ENCODE data around the gene RBM28. TPM values are rescaled to one million over a fixed set of nuclear protein-coding genes. Genes with fewer than 3 reads are reported as not detected.

Gene RBM28
- total and polyA plus RNA-seq, 10 of the 15 experiments (the other 5 are each of a cell fraction or from before 2014, with no cell fraction given), result 14.3 to 50.4 (median 32.8) TPM

DNA sequence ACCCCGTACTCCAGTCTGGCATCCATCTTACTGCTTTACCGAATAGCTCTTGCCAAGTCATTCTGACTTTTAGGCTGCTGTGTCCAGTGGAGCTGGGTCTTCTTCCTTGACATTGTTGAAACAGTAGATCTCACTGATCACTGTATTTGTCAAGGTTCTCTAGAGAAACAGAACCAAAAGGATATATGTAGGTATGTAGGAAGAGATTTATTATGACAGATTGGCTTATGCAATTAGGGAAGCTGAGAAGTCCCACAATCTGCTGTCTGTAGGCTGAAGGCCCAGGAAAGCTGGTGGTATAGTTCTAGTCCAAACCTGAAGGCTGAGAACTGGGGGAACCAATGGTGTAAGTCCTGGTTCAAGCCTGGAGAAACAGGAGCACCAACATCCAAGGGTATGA is 29.9 kb upstream of the RBM28 start:
- FAIRE-seq (no peak), ATAC-seq (no peak), DNase-seq (ENCODE audit: low read depth, low spot score) (no peak)
- 82% methylated on average over 2 of the region's 2 CpGs for WGBS (ENCODE audit: insufficient coverage, insufficient replicate concordance, low lambda C conversion rate, missing lambda C conversion rate)
- BruUV-seq (replicated peaks), result no TSS peak
- ChIA-PET POLR2A (no interaction called here), CTCF (interaction anchor here (0.6 to 2.5 kb wide), 6 partner anchors 7 to 51 kb away, joined by 3 to 15 read pairs (median 4); no protein-coding TSS in a partner anchor), RAD21 (ENCODE audit: unreplicated experiment) (interaction anchor here (0.6 kb wide), 1 partner anchor 14 kb away, joined by 3 read pairs; no protein-coding TSS in a partner anchor), SMC1A (ENCODE audit: uncharacterized antibody, unreplicated experiment) (no interaction called here)
- in situ Hi-C loops (cut with MboI) (no loop called here), intact Hi-C loops (cut with micrococcal nuclease; ENCODE audit: unreplicated experiment) (no loop called here)
- Histone ChIP-seq H3K4me3 (no peak overlapping the region), H3K9me3 (replicated peaks; ENCODE audit: control insufficient read depth, insufficient read depth, low read length) (no peaks in the 10 kb centered on the region), H2AFZ (ENCODE audit: control insufficient read depth, low read depth, low read length) (no peak overlapping the region), H4K20me1 (ENCODE audit: control insufficient read depth, insufficient read depth) (no peaks in the 10 kb centered on the region), H3K27ac (ENCODE audit: control insufficient read depth, insufficient read depth) (no peak overlapping the region), H3K27me3 (replicated peaks in 1 of 2; ENCODE audit: control insufficient read depth in 2 of 2, insufficient read depth in 2 of 2, low read length in 1 of 2) (no peaks in the 10 kb centered on the region), H3K4me1 (ENCODE audit: control insufficient read depth, insufficient read depth, low read length) (no peaks in the 10 kb centered on the region), H3K36me3 (ENCODE audit: control insufficient read depth in 2 of 2, insufficient read depth in 2 of 2, low read length in 1 of 2) (no peaks in the 10 kb centered on the region), H3K79me2 (ENCODE audit: control insufficient read depth, insufficient read depth, low read length) (no peaks in the 10 kb centered on the region), H3K9ac (ENCODE audit: control insufficient read depth, insufficient read depth, low read length) (no peak overlapping the region), H3K4me2 (ENCODE audit: control insufficient read depth, insufficient read depth) (no peak overlapping the region)
- TF ChIP-seq ASH2L (IDR thresholded peaks at IDR 0.05; ENCODE audit: borderline replicate concordance, low read depth), result no peak
- no peak for TF ChIP-seq NR2C1 (IDR thresholded peaks at IDR 0.05)
- no peak for TF ChIP-seq MEF2A (IDR thresholded peaks at IDR 0.05; ENCODE audit: insufficient read depth, low read depth, low read length)
- TF ChIP-seq YBX1 (IDR thresholded peaks at IDR 0.05), result no peak
- no peak for TF ChIP-seq WRNIP1 (IDR thresholded peaks at IDR 0.05; ENCODE audit: borderline replicate concordance, low read depth, low read length)
- TF ChIP-seq, protein P1, sequence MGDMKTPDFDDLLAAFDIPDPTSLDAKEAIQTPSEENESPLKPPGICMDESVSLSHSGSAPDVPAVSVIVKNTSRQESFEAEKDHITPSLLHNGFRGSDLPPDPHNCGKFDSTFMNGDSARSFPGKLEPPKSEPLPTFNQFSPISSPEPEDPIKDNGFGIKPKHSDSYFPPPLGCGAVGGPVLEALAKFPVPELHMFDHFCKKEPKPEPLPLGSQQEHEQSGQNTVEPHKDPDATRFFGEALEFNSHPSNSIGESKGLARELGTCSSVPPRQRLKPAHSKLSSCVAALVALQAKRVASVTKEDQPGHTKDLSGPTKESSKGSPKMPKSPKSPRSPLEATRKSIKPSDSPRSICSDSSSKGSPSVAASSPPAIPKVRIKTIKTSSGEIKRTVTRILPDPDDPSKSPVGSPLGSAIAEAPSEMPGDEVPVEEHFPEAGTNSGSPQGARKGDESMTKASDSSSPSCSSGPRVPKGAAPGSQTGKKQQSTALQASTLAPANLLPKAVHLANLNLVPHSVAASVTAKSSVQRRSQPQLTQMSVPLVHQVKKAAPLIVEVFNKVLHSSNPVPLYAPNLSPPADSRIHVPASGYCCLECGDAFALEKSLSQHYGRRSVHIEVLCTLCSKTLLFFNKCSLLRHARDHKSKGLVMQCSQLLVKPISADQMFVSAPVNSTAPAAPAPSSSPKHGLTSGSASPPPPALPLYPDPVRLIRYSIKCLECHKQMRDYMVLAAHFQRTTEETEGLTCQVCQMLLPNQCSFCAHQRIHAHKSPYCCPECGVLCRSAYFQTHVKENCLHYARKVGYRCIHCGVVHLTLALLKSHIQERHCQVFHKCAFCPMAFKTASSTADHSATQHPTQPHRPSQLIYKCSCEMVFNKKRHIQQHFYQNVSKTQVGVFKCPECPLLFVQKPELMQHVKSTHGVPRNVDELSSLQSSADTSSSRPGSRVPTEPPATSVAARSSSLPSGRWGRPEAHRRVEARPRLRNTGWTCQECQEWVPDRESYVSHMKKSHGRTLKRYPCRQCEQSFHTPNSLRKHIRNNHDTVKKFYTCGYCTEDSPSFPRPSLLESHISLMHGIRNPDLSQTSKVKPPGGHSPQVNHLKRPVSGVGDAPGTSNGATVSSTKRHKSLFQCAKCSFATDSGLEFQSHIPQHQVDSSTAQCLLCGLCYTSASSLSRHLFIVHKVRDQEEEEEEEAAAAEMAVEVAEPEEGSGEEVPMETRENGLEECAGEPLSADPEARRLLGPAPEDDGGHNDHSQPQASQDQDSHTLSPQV (IDR thresholded peaks at IDR 0.05), result no peak
- no peak for TF ChIP-seq NR2C2 (IDR thresholded peaks at IDR 0.05; ENCODE audit: borderline replicate concordance, control insufficient read depth, insufficient read length, low read depth)
- TF ChIP-seq, protein P2, sequence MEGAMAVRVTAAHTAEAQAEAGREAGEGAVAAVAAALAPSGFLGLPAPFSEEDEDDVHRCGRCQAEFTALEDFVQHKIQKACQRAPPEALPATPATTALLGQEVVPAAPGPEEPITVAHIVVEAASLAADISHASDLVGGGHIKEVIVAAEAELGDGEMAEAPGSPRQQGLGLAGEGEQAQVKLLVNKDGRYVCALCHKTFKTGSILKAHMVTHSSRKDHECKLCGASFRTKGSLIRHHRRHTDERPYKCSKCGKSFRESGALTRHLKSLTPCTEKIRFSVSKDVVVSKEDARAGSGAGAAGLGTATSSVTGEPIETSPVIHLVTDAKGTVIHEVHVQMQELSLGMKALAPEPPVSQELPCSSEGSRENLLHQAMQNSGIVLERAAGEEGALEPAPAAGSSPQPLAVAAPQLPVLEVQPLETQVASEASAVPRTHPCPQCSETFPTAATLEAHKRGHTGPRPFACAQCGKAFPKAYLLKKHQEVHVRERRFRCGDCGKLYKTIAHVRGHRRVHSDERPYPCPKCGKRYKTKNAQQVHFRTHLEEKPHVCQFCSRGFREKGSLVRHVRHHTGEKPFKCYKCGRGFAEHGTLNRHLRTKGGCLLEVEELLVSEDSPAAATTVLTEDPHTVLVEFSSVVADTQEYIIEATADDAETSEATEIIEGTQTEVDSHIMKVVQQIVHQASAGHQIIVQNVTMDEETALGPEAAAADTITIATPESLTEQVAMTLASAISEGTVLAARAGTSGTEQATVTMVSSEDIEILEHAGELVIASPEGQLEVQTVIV (IDR thresholded peaks at IDR 0.05; ENCODE audit: borderline replicate concordance, partially characterized antibody), result no peak
- TF ChIP-seq, protein P3, sequence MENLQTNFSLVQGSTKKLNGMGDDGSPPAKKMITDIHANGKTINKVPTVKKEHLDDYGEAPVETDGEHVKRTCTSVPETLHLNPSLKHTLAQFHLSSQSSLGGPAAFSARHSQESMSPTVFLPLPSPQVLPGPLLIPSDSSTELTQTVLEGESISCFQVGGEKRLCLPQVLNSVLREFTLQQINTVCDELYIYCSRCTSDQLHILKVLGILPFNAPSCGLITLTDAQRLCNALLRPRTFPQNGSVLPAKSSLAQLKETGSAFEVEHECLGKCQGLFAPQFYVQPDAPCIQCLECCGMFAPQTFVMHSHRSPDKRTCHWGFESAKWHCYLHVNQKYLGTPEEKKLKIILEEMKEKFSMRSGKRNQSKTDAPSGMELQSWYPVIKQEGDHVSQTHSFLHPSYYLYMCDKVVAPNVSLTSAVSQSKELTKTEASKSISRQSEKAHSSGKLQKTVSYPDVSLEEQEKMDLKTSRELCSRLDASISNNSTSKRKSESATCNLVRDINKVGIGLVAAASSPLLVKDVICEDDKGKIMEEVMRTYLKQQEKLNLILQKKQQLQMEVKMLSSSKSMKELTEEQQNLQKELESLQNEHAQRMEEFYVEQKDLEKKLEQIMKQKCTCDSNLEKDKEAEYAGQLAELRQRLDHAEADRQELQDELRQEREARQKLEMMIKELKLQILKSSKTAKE (IDR thresholded peaks at IDR 0.05; ENCODE audit: low read depth, poor library complexity, severe bottlenecking), result no peak
- TF ChIP-seq KDM1A (IDR thresholded peaks at IDR 0.05; ENCODE audit: borderline replicate concordance), result no peak
- TF ChIP-seq BRCA1 (IDR thresholded peaks at IDR 0.05; ENCODE audit: low read depth, low read length), result no peak
